ENCODE data around the gene TRIP12.
A peak's percentile ranks its signal among the peaks of the same experiment; 100 is the strongest.
"Not testable (repeated sequence)": the region's sequence is repeated elsewhere in the genome, so short reads cannot be mapped to it uniquely, and the experiment has no call there.

Gene TRIP12

GRCh38 chr2:229761663-229762062 lies 160.1 kb downstream of the TRIP12 start:
- Histone ChIP-seq H3K36me3 (peaks cover 39 to 60% (median 40%) of the 10 kb centered on the region in 11 experiments), H3K27ac (no peak overlapping the region), H4K20me1 (0 out of 22 replicates have a peak, but pooled peaks cover 0 to 3% (median 0%) of the 10 kb centered on the region in 11 experiments), H3K27me3 (no peaks in the 10 kb centered on the region), H3K9ac (no peak overlapping the region), H3K4me2 (no peak overlapping the region), H3K4me1 (no peaks in the 10 kb centered on the region), H3K9me3 (replicated peaks in 1 of 11) (no peaks in the 10 kb centered on the region), H3K4me3 (no peak overlapping the region)
- no peak for TF ChIP-seq Cebpa-rat (IDR thresholded peaks at IDR 0.05)

DNA sequence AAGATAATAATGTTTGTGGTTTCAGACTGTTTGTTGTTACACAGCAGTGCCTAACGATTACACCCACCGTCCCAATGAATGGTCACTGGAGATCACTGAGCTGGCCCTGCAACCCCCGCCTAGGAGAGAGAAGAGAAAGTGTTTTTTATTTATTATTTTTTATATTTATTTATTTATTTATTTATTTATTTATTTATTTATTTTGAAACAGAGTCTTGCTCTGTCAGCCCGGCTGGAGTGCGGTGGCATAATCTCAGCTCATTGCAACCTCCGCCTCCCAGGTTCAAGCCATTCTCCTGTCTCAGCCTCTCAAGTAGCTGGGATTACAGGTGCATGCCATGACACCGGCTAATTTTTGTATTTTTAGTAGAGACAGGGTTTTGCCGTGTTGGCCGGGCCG lies 164.3 kb downstream of the TRIP12 start:
- H3K27ac ChIP-seq; H4K20me1 ChIP-seq; H3K4me2 ChIP-seq; H3K4me1 ChIP-seq; H3K27me3 ChIP-seq; H3K9me3 ChIP-seq (replicated peaks in 1 of 11); H3K4me3 ChIP-seq; H3K9ac ChIP-seq: not testable (repeated sequence)
- peaks cover 0 to 18% (median 0%) of the 10 kb centered on the region in 11 experiments; a peak in 2 of 22 replicates for H3K36me3 ChIP-seq

DNA sequence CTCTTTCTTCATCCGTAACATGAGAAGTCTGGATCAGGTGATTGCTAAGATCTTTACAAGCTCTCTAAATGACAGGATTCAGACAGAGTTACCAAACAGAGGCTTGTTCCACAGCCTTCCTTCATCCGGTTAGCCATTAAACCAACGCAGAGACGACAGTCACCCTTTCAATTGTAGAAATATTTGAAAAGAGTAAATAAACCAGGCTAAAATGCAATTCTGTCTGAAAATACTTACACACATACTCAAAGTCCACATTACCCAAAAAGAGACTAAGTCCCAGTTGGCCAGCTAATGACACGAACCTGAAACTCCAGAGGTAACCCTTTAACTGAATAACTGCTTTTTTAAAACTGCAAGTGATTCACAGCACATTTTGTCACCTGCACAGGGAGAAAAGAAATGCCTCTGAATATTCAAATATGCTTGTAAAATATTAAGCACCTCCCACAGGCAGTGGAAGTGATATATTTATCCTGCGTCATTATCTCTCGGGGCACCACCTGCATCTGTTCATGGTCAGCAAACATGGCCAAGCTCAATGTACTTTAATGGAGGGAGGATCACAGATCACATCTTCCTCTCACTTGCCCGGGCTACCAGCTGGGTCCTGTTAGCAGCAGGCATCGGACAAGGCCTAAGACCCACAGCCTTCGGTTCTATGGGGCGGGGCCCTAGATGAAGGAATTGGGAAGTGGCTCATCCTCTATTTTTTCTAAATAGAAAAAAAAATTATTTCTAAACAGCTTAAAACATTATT lies 168.7 kb downstream of the TRIP12 start:
- Histone ChIP-seq H3K9ac (no peak overlapping the region), H3K27ac (no peak overlapping the region), H3K27me3 (no peaks in the 10 kb centered on the region), H3K4me1 (peaks cover 0 to 13% (median 6%) of the 10 kb centered on the region in 10 experiments; a peak in 12 of 20 replicates), H3K9me3 (replicated peaks in 1 of 11) (no peaks in the 10 kb centered on the region; a peak in 1 of 22 replicates), H3K4me2 (no peak overlapping the region), H4K20me1 (no peaks in the 10 kb centered on the region), H3K4me3 (no peak overlapping the region), H3K36me3 (0 out of 22 replicates have a peak, but pooled peaks cover 0 to 6% (median 0%) of the 10 kb centered on the region in 11 experiments)
- TF ChIP-seq Cebpa-rat (IDR thresholded peaks at IDR 0.05), result no peak

DNA sequence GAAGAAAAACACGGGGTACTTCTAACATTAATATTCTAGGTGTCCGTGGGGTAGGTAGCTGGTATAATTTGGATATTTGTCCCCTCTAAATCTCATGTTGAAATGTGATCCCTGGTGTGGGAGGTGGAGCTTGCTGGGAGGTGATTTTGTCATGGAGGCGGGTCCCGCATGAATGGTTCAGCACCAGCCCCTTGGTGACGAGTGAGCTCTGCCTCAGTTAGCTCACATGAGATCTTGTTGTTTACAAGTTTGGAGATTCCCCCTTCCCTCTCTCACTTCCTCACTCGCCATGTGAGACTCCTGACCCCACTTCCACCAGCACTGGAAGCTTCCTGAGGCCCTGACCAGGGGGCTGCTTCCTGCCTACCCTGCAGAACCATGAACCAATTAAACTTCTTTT lies 172.0 kb downstream of the TRIP12 start:
- Histone ChIP-seq H3K27ac (peak overlapping the region in 1 of 11 experiments; percentile 23; a peak in 1 of 22 replicates), H3K9ac (no peak overlapping the region), H3K9me3 (replicated peaks in 1 of 11) (peaks cover 0 to 1% (median 0%) of the 10 kb centered on the region in 11 experiments; a peak in 1 of 22 replicates), H3K4me1 (peaks cover 0 to 13% (median 6%) of the 10 kb centered on the region in 10 experiments; a peak in 12 of 20 replicates), H3K36me3 (no peaks in the 10 kb centered on the region), H3K4me3 (no peak overlapping the region), H3K27me3 (no peaks in the 10 kb centered on the region), H4K20me1 (no peaks in the 10 kb centered on the region), H3K4me2 (peak overlapping the region in 9 of 11 experiments; percentile 6 to 70 (median 23); a peak in 13 of 22 replicates)
- TF ChIP-seq Cebpa-rat (IDR thresholded peaks at IDR 0.05), result no peak

- TF ChIP-seq Cebpa-rat (IDR thresholded peaks at IDR 0.05), result no peak
Measured at GRCh38 chr2:229748950-229749349, 172.9 kb downstream of the TRIP12 start.

DNA sequence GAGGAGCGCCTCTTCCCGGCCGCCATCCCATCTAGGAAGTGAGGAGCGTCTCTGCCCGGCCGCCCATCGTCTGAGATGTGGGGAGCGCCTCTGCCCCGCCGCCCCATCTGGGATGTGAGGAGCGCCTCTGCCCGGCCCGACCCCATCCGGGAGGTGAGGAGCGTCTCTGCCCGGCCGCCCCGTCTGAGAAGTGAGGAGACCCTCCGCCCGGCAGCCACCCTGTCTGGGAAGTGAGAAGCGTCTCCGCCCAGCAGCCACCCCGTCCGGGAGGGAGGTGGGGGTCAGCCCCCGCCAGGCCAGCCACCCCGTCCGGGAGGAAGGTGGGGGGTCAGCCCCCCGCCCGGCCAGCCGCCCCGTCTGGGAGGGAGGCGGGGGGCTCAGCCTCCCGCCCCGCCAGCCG lies 179.1 kb downstream of the TRIP12 start:
- not testable (repeated sequence) for H3K4me3 ChIP-seq, H3K36me3 ChIP-seq

More at GRCh38 chr2:229748950-229749349, 172.9 kb downstream of the TRIP12 start:
- Histone ChIP-seq H3K4me1 (peaks cover 0 to 13% (median 6%) of the 10 kb centered on the region in 10 experiments; a peak in 12 of 20 replicates), H3K4me2 (no peak overlapping the region), H3K36me3 (no peaks in the 10 kb centered on the region), H3K9me3 (replicated peaks in 1 of 11) (peaks cover 0 to 9% (median 5%) of the 10 kb centered on the region in 11 experiments; a peak in 9 of 22 replicates), H3K27me3 (no peaks in the 10 kb centered on the region), H3K4me3 (no peak overlapping the region), H3K27ac (no peak overlapping the region), H3K9ac (no peak overlapping the region), H4K20me1 (no peaks in the 10 kb centered on the region)

GRCh38 chr2:229740279-229740678 lies 181.5 kb downstream of the TRIP12 start:
- Histone ChIP-seq H3K4me2 (no peak overlapping the region), H3K27ac (no peak overlapping the region), H3K9me3 (replicated peaks in 1 of 11) (peaks cover 39 to 67% (median 51%) of the 10 kb centered on the region in 11 experiments), H4K20me1 (no peaks in the 10 kb centered on the region), H3K9ac (no peak overlapping the region), H3K4me1 (no peaks in the 10 kb centered on the region), H3K27me3 (no peaks in the 10 kb centered on the region), H3K4me3 (no peak overlapping the region), H3K36me3 (no peaks in the 10 kb centered on the region)
- no peak for TF ChIP-seq Cebpa-rat (IDR thresholded peaks at IDR 0.05)

More for the DNA sequence above, 179.1 kb downstream of the TRIP12 start:
- H3K4me1 ChIP-seq, H3K27ac ChIP-seq, H3K4me2 ChIP-seq, H4K20me1 ChIP-seq, H3K9ac ChIP-seq, H3K27me3 ChIP-seq: not testable (repeated sequence)
- peaks cover 21 to 46% (median 33%) of the 10 kb centered on the region in 11 experiments for H3K9me3 ChIP-seq (replicated peaks in 1 of 11)

DNA sequence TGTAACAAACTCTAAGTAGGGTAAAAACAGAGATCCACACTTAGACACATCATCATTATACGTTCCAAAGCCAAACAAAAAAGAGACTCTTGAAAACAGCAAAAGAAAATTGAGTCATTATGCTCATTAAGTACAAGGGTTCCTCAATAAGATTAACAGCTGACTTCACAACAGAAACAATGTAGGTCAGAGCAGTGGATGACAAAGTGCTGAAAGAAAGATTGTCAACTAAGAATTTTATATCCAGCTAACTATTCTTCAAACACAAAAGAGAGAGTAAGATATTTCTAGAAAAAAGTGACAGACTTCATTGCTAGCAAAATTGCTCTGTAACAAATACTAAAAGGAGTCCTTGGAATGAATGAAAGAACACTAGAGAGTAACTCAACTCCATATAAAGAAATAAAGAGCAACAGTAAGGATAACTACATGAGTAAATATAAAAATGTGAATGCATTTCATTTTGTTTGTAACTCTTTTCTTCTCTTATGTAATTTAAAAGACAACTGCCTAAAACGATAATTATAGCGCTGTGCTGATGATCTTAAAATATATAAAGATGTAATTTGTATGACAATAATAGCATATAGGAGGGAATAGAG lies 183.7 kb downstream of the TRIP12 start:
- no peaks in the 10 kb centered on the region for H3K36me3 ChIP-seq
- H3K9ac ChIP-seq, result no peak overlapping the region
- no peak overlapping the region for H3K4me2 ChIP-seq
- no peak for TF ChIP-seq Cebpa-rat (IDR thresholded peaks at IDR 0.05)
- no peak overlapping the region for H3K4me3 ChIP-seq
- peaks cover 34 to 55% (median 45%) of the 10 kb centered on the region in 11 experiments for H3K9me3 ChIP-seq (replicated peaks in 1 of 11)
- H3K27me3 ChIP-seq, result no peaks in the 10 kb centered on the region
- H4K20me1 ChIP-seq, result no peaks in the 10 kb centered on the region
- H3K4me1 ChIP-seq, result no peaks in the 10 kb centered on the region
- H3K27ac ChIP-seq, result no peak overlapping the region

- no peaks in the 10 kb centered on the region for H3K36me3 ChIP-seq
- H3K9ac ChIP-seq, result no peak overlapping the region
- no peaks in the 10 kb centered on the region for H4K20me1 ChIP-seq
- no peak for TF ChIP-seq Cebpa-rat (IDR thresholded peaks at IDR 0.05)
- no peak overlapping the region for H3K4me3 ChIP-seq
- H3K27me3 ChIP-seq, result no peaks in the 10 kb centered on the region
- H3K9me3 ChIP-seq (replicated peaks in 1 of 11), result peaks cover 30 to 38% (median 34%) of the 10 kb centered on the region in 11 experiments
- no peaks in the 10 kb centered on the region; a peak in 1 of 20 replicates for H3K4me1 ChIP-seq
- H3K27ac ChIP-seq, result no peak overlapping the region
- no peak overlapping the region for H3K4me2 ChIP-seq
Measured at GRCh38 chr2:229734410-229734809, 187.4 kb downstream of the TRIP12 start.
